ENCODE measurements around the gene KITLG.
"Not testable (repeated sequence)": the region's sequence is repeated elsewhere in the genome, so short reads cannot be mapped to it uniquely, and the experiment has no call there.

KITLG gene

DNA sequence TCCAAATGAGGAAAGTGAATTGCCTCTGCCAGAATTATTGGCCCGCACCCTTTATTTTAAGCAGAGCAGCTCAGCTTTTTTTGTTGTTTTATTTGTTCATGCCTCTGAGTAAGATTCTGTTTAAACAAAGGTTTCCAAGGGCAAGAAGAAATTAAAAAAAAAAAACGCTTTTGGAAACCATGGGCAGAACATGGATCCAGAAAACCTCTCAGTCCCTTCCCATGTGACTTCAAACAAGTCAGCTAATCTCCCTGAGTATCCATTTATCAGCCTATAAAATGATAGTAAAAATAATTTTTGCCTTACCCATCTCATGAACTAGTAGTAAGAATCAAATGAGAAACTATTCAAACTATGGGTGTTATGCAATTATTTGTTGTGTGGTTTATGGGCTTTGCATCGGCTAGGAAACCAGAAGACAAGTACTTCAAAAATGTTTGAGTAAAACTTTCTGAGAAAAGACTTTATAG, 27.6 kb downstream of the KITLG start:
- TF ChIP-seq, protein P1, sequence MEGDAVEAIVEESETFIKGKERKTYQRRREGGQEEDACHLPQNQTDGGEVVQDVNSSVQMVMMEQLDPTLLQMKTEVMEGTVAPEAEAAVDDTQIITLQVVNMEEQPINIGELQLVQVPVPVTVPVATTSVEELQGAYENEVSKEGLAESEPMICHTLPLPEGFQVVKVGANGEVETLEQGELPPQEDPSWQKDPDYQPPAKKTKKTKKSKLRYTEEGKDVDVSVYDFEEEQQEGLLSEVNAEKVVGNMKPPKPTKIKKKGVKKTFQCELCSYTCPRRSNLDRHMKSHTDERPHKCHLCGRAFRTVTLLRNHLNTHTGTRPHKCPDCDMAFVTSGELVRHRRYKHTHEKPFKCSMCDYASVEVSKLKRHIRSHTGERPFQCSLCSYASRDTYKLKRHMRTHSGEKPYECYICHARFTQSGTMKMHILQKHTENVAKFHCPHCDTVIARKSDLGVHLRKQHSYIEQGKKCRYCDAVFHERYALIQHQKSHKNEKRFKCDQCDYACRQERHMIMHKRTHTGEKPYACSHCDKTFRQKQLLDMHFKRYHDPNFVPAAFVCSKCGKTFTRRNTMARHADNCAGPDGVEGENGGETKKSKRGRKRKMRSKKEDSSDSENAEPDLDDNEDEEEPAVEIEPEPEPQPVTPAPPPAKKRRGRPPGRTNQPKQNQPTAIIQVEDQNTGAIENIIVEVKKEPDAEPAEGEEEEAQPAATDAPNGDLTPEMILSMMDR (conservative IDR thresholded peaks at IDR 0.05), result no peak
- H3K27ac ChIP-seq, result peak overlapping the region; percentile 51

DNA sequence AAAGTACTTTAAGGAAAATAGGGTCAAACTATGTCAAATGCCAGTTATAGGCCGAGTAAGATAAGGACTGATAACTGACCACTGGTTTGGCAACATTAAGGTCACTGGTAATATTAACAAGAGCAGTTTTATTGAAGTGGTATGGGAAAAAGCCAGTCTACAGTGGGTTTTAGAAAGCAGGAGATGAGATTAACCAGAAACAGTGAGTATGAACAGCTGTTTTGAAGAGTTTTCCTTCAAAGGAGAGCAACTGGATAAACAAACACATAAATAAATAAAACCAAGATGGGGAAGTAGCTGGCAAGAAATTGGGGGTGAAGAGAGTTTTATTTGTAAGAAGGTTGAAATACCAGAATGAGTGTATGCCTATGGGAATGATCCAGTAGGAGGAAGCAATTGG, 30.3 kb downstream of the KITLG start:
- no peak overlapping the region for H3K27ac ChIP-seq
- TF ChIP-seq, protein P1 (conservative IDR thresholded peaks at IDR 0.05), result no peak

DNA sequence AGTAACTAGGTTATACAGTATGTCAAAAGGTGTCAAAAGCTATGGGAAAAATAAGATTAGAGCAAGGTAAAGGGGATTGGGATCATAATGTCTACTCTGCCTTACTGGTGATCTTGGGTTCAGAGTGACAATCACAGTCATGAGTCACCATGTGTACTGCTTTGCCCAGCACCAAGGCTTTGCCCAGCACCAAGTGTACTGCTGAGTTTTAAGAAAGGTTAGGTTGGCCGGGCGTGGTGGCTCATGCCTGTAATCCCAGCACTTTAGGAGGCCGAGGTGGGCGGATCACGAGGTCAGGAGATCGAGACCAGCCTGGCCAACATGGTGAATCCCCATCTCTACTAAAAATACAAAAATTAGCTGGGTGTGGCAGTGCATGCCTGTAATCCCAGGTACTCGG, 32.3 kb downstream of the KITLG start:
- H3K27ac ChIP-seq, result not testable (repeated sequence)

DNA sequence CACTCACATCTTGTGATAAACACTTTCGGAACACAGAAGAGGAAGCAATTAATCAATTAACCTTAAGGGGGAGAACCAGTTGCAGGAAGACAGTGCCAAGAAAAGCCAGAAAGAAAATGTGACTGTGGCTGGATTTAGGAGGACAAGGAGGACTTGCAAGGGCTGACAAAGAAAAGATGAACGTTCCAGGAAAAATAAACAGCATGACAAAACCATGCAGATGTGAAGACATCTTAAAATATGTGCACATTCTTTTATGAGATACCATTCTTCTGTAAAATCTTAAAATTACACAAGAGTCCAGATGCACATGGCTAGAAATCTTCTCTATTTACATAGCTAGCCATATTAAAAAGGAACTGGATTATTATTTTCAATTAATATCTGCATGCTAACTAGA, 33.4 kb downstream of the KITLG start:
- TF ChIP-seq, protein P1 (conservative IDR thresholded peaks at IDR 0.05), result no peak
- no peak overlapping the region; the same call in 1 of the 2 replicates for H3K27ac ChIP-seq

DNA sequence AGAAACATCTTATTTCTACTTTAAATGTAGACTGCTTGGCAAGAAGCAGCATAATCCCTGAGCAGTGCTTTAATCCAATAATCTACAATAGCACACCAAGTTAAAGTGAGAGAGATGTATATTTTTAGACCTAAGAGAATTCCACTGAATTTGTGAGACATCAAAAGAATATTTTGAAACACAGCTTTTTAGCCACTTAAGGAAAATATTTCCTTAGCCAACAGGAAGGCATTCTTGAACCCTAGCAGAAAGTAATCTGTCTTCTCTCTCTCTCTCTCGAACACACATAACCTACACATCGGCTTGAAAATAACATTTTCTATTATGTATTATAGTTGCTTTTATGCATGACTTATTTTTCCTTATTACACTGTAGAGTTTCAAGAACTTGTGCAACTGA, 34.0 kb downstream of the KITLG start:
- H3K27ac ChIP-seq, result no peak overlapping the region; the same call in 1 of the 2 replicates
- TF ChIP-seq, protein P1 (conservative IDR thresholded peaks at IDR 0.05), result no peak

DNA sequence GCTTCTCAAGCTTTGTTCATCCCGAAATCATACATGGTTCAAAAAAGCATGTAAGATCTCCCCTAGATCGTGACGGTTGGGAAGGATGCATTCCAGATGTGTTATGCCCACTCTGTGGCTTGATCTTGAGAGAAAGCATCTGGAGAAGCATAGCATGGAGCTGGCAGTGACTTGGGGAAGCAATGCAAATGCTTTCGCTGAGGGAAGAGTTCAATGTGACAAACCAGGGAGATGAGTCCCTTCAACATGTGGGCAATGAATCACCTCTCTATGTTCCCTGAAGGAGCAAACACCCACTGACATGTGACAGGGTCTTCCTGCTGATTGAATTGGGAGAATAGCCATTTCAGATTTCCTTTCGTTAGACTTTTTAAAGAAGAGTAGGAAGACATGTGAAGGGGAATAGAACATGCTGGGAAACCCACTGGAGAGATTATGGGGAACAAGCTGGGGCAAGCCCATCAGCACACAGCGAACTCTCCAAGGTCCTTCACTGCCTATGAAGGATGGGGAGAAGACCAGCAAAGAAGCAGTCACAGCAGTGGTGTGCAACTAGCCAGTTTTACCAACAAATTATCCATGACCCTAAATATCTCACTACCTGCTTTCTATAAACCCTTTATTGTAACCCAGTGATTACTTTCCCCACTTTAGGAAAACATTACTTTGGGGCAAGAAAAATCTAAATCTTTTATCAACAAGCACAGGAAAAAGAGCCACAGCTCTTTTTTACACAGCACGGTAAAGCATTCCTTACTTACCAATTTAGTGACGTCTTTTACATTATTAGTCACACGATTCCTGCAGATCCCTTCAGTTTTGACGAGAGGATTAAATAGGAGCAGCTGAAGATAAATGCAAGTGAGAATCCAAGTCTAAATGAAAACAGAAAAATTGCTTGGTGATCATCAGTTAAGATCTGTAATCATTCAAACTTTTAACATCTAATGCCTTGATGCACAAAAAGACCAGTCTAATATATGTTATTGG, 35.0 kb downstream of the KITLG start:
- no peak overlapping the region for H3K27ac ChIP-seq
- TF ChIP-seq, protein P1 (conservative IDR thresholded peaks at IDR 0.05), result no peak

DNA sequence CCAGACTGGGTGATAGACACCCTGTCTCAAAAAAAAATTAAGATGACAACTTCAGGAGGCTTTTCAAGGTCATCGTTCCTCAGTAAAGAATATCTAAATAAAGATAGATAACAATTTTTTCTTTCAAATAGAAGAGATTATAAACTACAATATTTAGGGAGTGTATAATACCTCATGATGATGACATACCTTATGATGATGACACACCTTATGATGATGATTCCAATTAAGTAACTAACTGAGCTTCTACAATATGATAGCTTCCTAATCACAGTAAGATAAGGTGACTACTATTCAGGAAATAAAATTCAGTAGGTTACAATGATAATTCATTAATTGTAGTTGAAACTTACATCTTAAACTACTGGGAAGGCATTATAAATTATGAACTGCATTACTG, 40.4 kb downstream of the KITLG start:
- H3K27ac ChIP-seq, result no peak overlapping the region
- TF ChIP-seq, protein P1 (conservative IDR thresholded peaks at IDR 0.05), result no peak

DNA sequence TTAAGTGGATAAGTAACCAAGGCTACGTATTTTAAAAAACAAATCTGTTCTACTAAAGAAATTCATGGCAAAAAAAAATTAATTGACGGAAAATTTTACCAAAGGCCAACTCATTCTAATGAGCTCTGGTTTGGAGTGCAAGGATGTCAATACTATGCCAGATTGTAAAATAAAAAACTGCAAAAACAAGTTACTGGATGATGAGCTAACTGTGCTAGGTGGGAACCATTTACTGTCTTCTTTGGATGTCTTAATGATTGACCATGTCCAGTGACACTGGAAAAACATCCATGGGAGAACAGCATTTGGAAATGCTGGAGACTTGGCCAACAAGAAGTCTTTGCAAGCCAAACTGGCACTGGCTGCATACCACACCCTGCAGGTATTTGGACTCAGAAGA, 41.6 kb downstream of the KITLG start:
- TF ChIP-seq, protein P1 (conservative IDR thresholded peaks at IDR 0.05), result no peak
- H3K27ac ChIP-seq, result no peak overlapping the region
